HUES6 (cell line): ENCODE results near the gene ERN2.

Experiments used
- H3K27ac ChIP-seq: 2 replicates; pipeline ENCODE4 v1.7.0; 2013; ENCODE audit warnings: low read depth, mild to moderate bottlenecking, low read length, inconsistent platforms
- H3K27me3 ChIP-seq: 2 replicates; pipeline ENCODE4 v1.6.1; 2013; ENCODE audit warnings: low read length; ENCODE audit not compliant: control insufficient read depth, insufficient read depth
- H3K36me3 ChIP-seq: 2 replicates; pipeline ENCODE4 v1.6.1; 2013; ENCODE audit warnings: low read length; ENCODE audit not compliant: control insufficient read depth, insufficient read depth
- H3K4me1 ChIP-seq: 2 replicates; pipeline ENCODE4 v1.6.1; 2013; ENCODE audit warnings: low read length; ENCODE audit not compliant: control insufficient read depth, insufficient read depth
- H3K4me3 ChIP-seq: 2 replicates; pipeline ENCODE4 v1.5.1; 2013; ENCODE audit warnings: low read depth, low read length
- H3K9ac ChIP-seq: one replicate; pipeline ENCODE4 v1.6.1; 2013; ENCODE audit warnings: mild to moderate bottlenecking, low read length
- H3K9me3 ChIP-seq: 2 replicates; pipeline ENCODE4 v1.6.1; 2013; ENCODE audit warnings: low read depth, low read length; ENCODE audit not compliant: control insufficient read depth, insufficient read depth

The ERN2 gene

GRCh38 chr16:23700093-23700492 is 12.9 kb downstream of the ERN2 start:
- Histone ChIP-seq H3K4me3 (no peak overlapping the region), H3K36me3 (no peaks in the 10 kb centered on the region), H3K27me3 (no peaks in the 10 kb centered on the region), H3K9ac (no peak overlapping the region), H3K27ac (no peak overlapping the region), H3K9me3 (peaks cover 2% of the 10 kb centered on the region; the same call in 1 of the 2 replicates), H3K4me1 (peaks cover 5% of the 10 kb centered on the region)

- Histone ChIP-seq H3K27ac (no peak overlapping the region), H3K9me3 (peaks cover 2% of the 10 kb centered on the region; the same call in 1 of the 2 replicates), H3K27me3 (no peaks in the 10 kb centered on the region), H3K36me3 (no peaks in the 10 kb centered on the region), H3K9ac (no peak overlapping the region), H3K4me1 (peaks cover 9% of the 10 kb centered on the region), H3K4me3 (no peak overlapping the region)
Observed at GRCh38 chr16:23699100-23699499, 13.9 kb downstream of the ERN2 start.

- Histone ChIP-seq H3K4me1 (peaks cover 8% of the 10 kb centered on the region), H3K4me3 (no peak overlapping the region), H3K9ac (no peak overlapping the region), H3K27me3 (no peaks in the 10 kb centered on the region), H3K9me3 (no peaks in the 10 kb centered on the region), H3K36me3 (peaks cover 13% of the 10 kb centered on the region), H3K27ac (no peak overlapping the region)
Observed at GRCh38 chr16:23695756-23696155, 17.3 kb downstream of the ERN2 start.

- Histone ChIP-seq H3K27ac (no peak overlapping the region), H3K4me3 (peak overlapping the region; percentile 58), H3K36me3 (peaks cover 23% of the 10 kb centered on the region), H3K9me3 (no peaks in the 10 kb centered on the region), H3K9ac (peak overlapping the region; percentile 29), H3K4me1 (peaks cover 6% of the 10 kb centered on the region; the same call in 1 of the 2 replicates), H3K27me3 (no peaks in the 10 kb centered on the region)
Observed at GRCh38 chr16:23694644-23695373, 18.2 kb downstream of the ERN2 start.

GRCh38 chr16:23694265-23694643 is 18.8 kb downstream of the ERN2 start:
- peak overlapping the region; percentile 58 for H3K4me3 ChIP-seq

GRCh38 chr16:23692190-23692837 is 20.7 kb downstream of the ERN2 start:
- Histone ChIP-seq H3K27me3 (no peaks in the 10 kb centered on the region), H3K36me3 (peaks cover 48% of the 10 kb centered on the region), H3K9me3 (no peaks in the 10 kb centered on the region), H3K4me3 (no peak overlapping the region), H3K27ac (no peak overlapping the region), H3K4me1 (peaks cover 6% of the 10 kb centered on the region; the same call in 1 of the 2 replicates), H3K9ac (no peak overlapping the region)

More at GRCh38 chr16:23694265-23694643, 18.8 kb downstream of the ERN2 start:
- peak overlapping the region; percentile 20 for H3K9ac ChIP-seq
- H3K4me1 ChIP-seq, result peaks cover 6% of the 10 kb centered on the region; the same call in 1 of the 2 replicates
- H3K9me3 ChIP-seq, result no peaks in the 10 kb centered on the region
- no peak overlapping the region for H3K27ac ChIP-seq
- peaks cover 28% of the 10 kb centered on the region for H3K36me3 ChIP-seq
- no peaks in the 10 kb centered on the region for H3K27me3 ChIP-seq

GRCh38 chr16:23691483-23692189 is 21.4 kb downstream of the ERN2 start:
- peaks cover 54% of the 10 kb centered on the region for H3K36me3 ChIP-seq

GRCh38 chr16:23690771-23691482 is 22.1 kb downstream of the ERN2 start:
- H3K27me3 ChIP-seq, result no peaks in the 10 kb centered on the region
- H3K4me1 ChIP-seq, result peaks cover 6% of the 10 kb centered on the region; the same call in 1 of the 2 replicates
- no peaks in the 10 kb centered on the region for H3K9me3 ChIP-seq
- no peak overlapping the region for H3K27ac ChIP-seq
- H3K4me3 ChIP-seq, result no peak overlapping the region
- no peak overlapping the region for H3K9ac ChIP-seq
- H3K36me3 ChIP-seq, result peaks cover 62% of the 10 kb centered on the region

More at GRCh38 chr16:23691483-23692189, 21.4 kb downstream of the ERN2 start:
- Histone ChIP-seq H3K27ac (no peak overlapping the region), H3K9me3 (no peaks in the 10 kb centered on the region), H3K4me1 (peaks cover 6% of the 10 kb centered on the region; the same call in 1 of the 2 replicates), H3K4me3 (no peak overlapping the region), H3K9ac (no peak overlapping the region), H3K27me3 (no peaks in the 10 kb centered on the region)

GRCh38 chr16:23689442-23690187 is 23.4 kb downstream of the ERN2 start:
- Histone ChIP-seq H3K9me3 (no peaks in the 10 kb centered on the region), H3K9ac (no peak overlapping the region), H3K36me3 (peaks cover 73% of the 10 kb centered on the region), H3K27ac (no peak overlapping the region), H3K27me3 (no peaks in the 10 kb centered on the region), H3K4me1 (peaks cover 6% of the 10 kb centered on the region; the same call in 1 of the 2 replicates), H3K4me3 (no peak overlapping the region)
